K562 (cell line): Measurements from ENCODE around the gene SH2D3A. TPM values are rescaled to one million over a fixed set of nuclear protein-coding genes. Genes with fewer than 3 reads are reported as not detected.
A peak's percentile ranks its signal among the peaks of the same experiment; 100 is the strongest.

Source experiments
- CBFA2T2 ChIP-seq: fragments of 450-650 bp; conservative IDR thresholded peaks from 2 replicates; pipeline ENCODE4 v1.6.1; 2017; ENCODE audit warnings: mild to moderate bottlenecking
- CBFB ChIP-seq: sonication (generic); formaldehyde crosslinking; IDR thresholded peaks from 2 replicates; pipeline ENCODE4 v1.4.0; 2020; ENCODE audit warnings: mild to moderate bottlenecking, missing genetic modification reagents
- E2F4 ChIP-seq: sonication (generic); formaldehyde crosslinking; IDR thresholded peaks from 2 replicates; pipeline ENCODE4 v1.8.0; 2022; ENCODE audit warnings: mild to moderate bottlenecking, low read depth, missing genetic modification reagents
- FOXK2 ChIP-seq, 2 experiments: fragments of 450-650 bp; IDR thresholded peaks in 1 of 2; conservative IDR thresholded peaks in 1 of 2; 2 replicates each; pipeline ENCODE4 v1.6.1; 2016; ENCODE audit warnings: low read depth in 2 of 2, mild to moderate bottlenecking in 1 of 2
- KAT2B ChIP-seq: IDR thresholded peaks from one replicate; pipeline ENCODE4 v1.6.1; 2012; ENCODE audit warnings: low read depth, mild to moderate bottlenecking, control low read depth, inconsistent platforms, low read length, moderate library complexity
- LARP7 ChIP-seq: fragments of 450-650 bp; IDR thresholded peaks from 2 replicates; pipeline ENCODE4 v1.6.1; 2016
- MTA1 ChIP-seq: fragments of 450-650 bp; IDR thresholded peaks from 2 replicates; pipeline ENCODE4 v1.6.1; 2017; ENCODE audit warnings: borderline replicate concordance
- NRF1 ChIP-seq, 2 experiments: fragments of 450-650 bp; IDR thresholded peaks in 1 of 2; conservative IDR thresholded peaks in 1 of 2; 2 replicates each; pipeline ENCODE4 v1.6.1; 2014; ENCODE audit warnings: mild to moderate bottlenecking in 2 of 2
- RBM39 ChIP-seq: fragments of 200-400 bp; formaldehyde crosslinking; optimal IDR thresholded peaks from 2 replicates; pipeline ENCODE3; 2018; ENCODE audit warnings: low read depth, low read length
- SMC3 ChIP-seq: conservative IDR thresholded peaks from 2 replicates; pipeline ENCODE4 v1.6.1; 2011; ENCODE audit warnings: low read depth, low read length, improper control_type of control experiment; ENCODE audit not compliant: insufficient read depth
- SNIP1 ChIP-seq: fragments of 450-650 bp; IDR thresholded peaks from 2 replicates; pipeline ENCODE4 v1.7.1; 2017; ENCODE audit warnings: low read depth, mild to moderate bottlenecking
- THRAP3 ChIP-seq: fragments of 450-650 bp; IDR thresholded peaks from 2 replicates; pipeline ENCODE4 v1.6.1; 2016; ENCODE audit warnings: mild to moderate bottlenecking, inconsistent platforms, borderline replicate concordance
- ZBTB11 ChIP-seq, 3 experiments: fragments of 200-800 bp in 1 of 3; fragments of 250-450 bp in 1 of 3; fragments of 450-650 bp in 1 of 3; sonication (Bioruptor Pico) in 1 of 3; sonication (Bioruptor generic) in 1 of 3; formaldehyde crosslinking in 1 of 3; IDR thresholded peaks; 2 replicates each; pipeline versions ENCODE4 v1.6.1 to v1.8.0; 2016 to 2022; ENCODE audit warnings: mild to moderate bottlenecking in 2 of 3, missing genetic modification characterization in 2 of 3, missing compliant biosample characterization in 1 of 3, moderate library complexity in 1 of 3
- ZKSCAN8 ChIP-seq: fragments of 200-800 bp; sonication (Bioruptor generic); IDR thresholded peaks from 2 replicates; pipeline ENCODE4 v1.6.1; 2016; ENCODE audit warnings: missing genetic modification characterization, missing compliant biosample characterization
- ZNF407 ChIP-seq: fragments of 450-650 bp; IDR thresholded peaks from 2 replicates; pipeline ENCODE4 v1.6.1; 2016; ENCODE audit warnings: low read depth
- polyA plus RNA-seq, 8 experiments: library from polyadenylated mRNA; depleted of rRNA in 4 of 8; stranded (reverse) in 5 of 8; unstranded in 3 of 8; fragments of >200 nt; fragmentation: Nextera tagmentation in 2 of 8; fragmentation: Illumina TruSeq in 1 of 8; extraction: Ambion mirVana in 2 of 8; extraction: Trizol in 1 of 8; gene quantifications; 2 replicates each; pipeline versions ENCODE4 v1.2.1 to v1.2.3, GENCODE V29; 2011 to 2014; ENCODE audit warnings: inconsistent platforms in 1 of 8, missing spikeins in 1 of 8
- total RNA-seq, 7 experiments: library from RNA; depleted of rRNA in 6 of 7; stranded (reverse); fragments of >200 nt in 6 of 7; fragmentation: Illumina TruSeq in 2 of 7; extraction: Trizol in 2 of 7; gene quantifications; 2 replicates each; pipeline versions ENCODE4 v1.2.1 to v1.2.3, GENCODE V29; 2011 to 2021; ENCODE audit warnings: low replicate concordance in 1 of 7

The SH2D3A gene
- total and polyA plus RNA-seq, 9 of the 15 experiments (the other 6 are each of a cell fraction or from before 2014, with no cell fraction given) = 0.75 to 26.3 (median 8.9) TPM

GRCh38 chr19:6717441-6717971 lies 49.7 kb downstream of the SH2D3A start (continued):
- TF ChIP-seq ZNF407 (peak; percentile 63; the same call in 1 of the 2 replicates), CBFA2T2 (0 out of 2 replicates have a peak, but pooled peaks have one; percentile 1), NRF1 (conservative IDR thresholded peaks at IDR 0.05 in 1 of 2, IDR thresholded peaks at IDR 0.05 in 1 of 2) (no peak), MTA1 (peak; percentile 55), SMC3 (no peak), SNIP1 (peak; percentile 68; the same call in 1 of the 2 replicates), FOXK2 (conservative IDR thresholded peaks at IDR 0.05 in 1 of 2, IDR thresholded peaks at IDR 0.05 in 1 of 2; ENCODE audit: low read depth in 2 of 2) (peak; percentile 77 to 82), ZKSCAN8 (no peak), RBM39 (peak; percentile 68), ZBTB11 (CRISPR knock-in tag; IDR thresholded peaks at IDR 0.05) (no peak), KAT2B (no peak), LARP7 (peak; percentile 97), CBFB (peak; percentile 96), E2F4 (CRISPR knock-in tag) (peak; percentile 88), THRAP3 (peak; percentile 99)
